ENCODE data around the gene ATXN3.

Gene ATXN3

DNA sequence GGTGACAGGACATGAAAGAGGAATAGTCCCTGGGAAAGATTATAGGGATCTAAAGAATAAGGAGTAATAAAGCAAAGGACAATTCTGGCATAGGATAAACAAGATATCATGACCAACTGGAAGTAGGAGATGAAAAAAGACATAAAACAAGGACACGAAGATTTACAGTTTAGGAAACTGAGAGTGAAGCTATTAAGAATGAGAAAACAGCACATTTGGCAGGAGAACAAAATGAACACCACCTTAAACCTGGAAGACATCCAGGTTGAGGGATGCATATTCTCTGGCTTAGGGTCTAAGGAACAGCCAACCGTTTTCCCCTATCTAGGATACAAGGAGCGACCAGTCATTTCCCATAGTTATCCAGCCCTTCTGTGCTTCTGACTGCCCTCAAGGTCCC lies 68.4 kb downstream of the ATXN3 start:
- Histone ChIP-seq H3K4me2 (ENCODE audit: low read length) (peak overlapping the region; percentile 79), H4K20me1 (ENCODE audit: control insufficient read depth, insufficient read depth, low read depth, low read length) (peaks cover 8% of the 10 kb centered on the region; the same call in 1 of the 2 replicates)

DNA sequence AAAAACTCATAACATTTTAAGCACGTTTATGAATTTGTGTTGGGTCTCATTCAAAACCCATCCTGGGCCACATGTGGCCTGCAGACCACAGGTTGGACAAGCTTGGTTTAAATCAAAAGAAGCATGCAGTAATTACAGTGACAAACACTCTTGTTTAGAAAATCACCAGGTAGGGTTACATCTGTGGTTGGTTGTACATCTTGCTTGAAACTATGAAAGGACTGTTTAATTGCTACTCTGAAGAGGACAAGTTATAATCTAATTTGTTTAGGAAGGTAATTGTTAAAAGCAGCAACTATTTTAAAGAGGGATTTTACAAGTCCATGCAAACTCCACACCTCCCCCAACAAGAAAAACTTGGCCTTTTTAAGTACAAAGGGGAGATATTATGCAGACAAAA lies 70.5 kb downstream of the ATXN3 start:
- Histone ChIP-seq H3K79me2 (ENCODE audit: control insufficient read depth, low read length) (peaks cover 74% of the 10 kb centered on the region), H3K27me3 (ENCODE audit: control insufficient read depth, low read length) (no peaks in the 10 kb centered on the region), H3F3A (ENCODE audit: control insufficient read depth, insufficient read depth) (no peaks in the 10 kb centered on the region), H3K4me3 (ENCODE audit: low read length) (no peak overlapping the region), H3K27ac (ENCODE audit: low read depth, low read length) (no peak overlapping the region), H3K9me2 (replicated peaks; ENCODE audit: control insufficient read depth, low read length) (no peaks in the 10 kb centered on the region), H3K4me2 (ENCODE audit: low read length) (peak overlapping the region; percentile 79; the same call in 1 of the 2 replicates), H3K4me1 (ENCODE audit: control insufficient read depth, low read length) (peaks cover 26% of the 10 kb centered on the region), H3K36me3 (ENCODE audit: control insufficient read depth, low read length) (peaks cover 24% of the 10 kb centered on the region), H3K9me3 (ENCODE audit: control insufficient read depth, insufficient read depth, low read length) (no peaks in the 10 kb centered on the region), H4K20me1 (ENCODE audit: control insufficient read depth, insufficient read depth, low read depth, low read length) (peaks cover 8% of the 10 kb centered on the region; the same call in 1 of the 2 replicates)
- no peak for TF ChIP-seq EZH2phosphoT487 (IDR thresholded peaks at IDR 0.05; ENCODE audit: borderline replicate concordance, low read length)
- TF ChIP-seq, protein P1, sequence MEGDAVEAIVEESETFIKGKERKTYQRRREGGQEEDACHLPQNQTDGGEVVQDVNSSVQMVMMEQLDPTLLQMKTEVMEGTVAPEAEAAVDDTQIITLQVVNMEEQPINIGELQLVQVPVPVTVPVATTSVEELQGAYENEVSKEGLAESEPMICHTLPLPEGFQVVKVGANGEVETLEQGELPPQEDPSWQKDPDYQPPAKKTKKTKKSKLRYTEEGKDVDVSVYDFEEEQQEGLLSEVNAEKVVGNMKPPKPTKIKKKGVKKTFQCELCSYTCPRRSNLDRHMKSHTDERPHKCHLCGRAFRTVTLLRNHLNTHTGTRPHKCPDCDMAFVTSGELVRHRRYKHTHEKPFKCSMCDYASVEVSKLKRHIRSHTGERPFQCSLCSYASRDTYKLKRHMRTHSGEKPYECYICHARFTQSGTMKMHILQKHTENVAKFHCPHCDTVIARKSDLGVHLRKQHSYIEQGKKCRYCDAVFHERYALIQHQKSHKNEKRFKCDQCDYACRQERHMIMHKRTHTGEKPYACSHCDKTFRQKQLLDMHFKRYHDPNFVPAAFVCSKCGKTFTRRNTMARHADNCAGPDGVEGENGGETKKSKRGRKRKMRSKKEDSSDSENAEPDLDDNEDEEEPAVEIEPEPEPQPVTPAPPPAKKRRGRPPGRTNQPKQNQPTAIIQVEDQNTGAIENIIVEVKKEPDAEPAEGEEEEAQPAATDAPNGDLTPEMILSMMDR (IDR thresholded peaks at IDR 0.05; ENCODE audit: low read depth, low read length, poor library complexity, severe bottlenecking), result no peak

More for the DNA sequence above, 68.4 kb downstream of the ATXN3 start:
- Histone ChIP-seq H3K9me3 (ENCODE audit: control insufficient read depth, insufficient read depth, low read length) (no peaks in the 10 kb centered on the region), H3F3A (ENCODE audit: control insufficient read depth, insufficient read depth) (no peaks in the 10 kb centered on the region), H3K4me1 (ENCODE audit: control insufficient read depth, low read length) (peaks cover 30% of the 10 kb centered on the region), H3K79me2 (ENCODE audit: control insufficient read depth, low read length) (peaks cover 79% of the 10 kb centered on the region), H3K27me3 (ENCODE audit: control insufficient read depth, low read length) (no peaks in the 10 kb centered on the region), H3K36me3 (ENCODE audit: control insufficient read depth, low read length) (peaks cover 17% of the 10 kb centered on the region), H3K27ac (ENCODE audit: low read depth, low read length) (no peak overlapping the region), H3K9me2 (replicated peaks; ENCODE audit: control insufficient read depth, low read length) (no peaks in the 10 kb centered on the region), H3K4me3 (ENCODE audit: low read length) (peak overlapping the region; percentile 97)
- TF ChIP-seq EZH2phosphoT487 (IDR thresholded peaks at IDR 0.05; ENCODE audit: borderline replicate concordance, low read length), result no peak
- TF ChIP-seq, protein P1 (IDR thresholded peaks at IDR 0.05; ENCODE audit: low read depth, low read length, poor library complexity, severe bottlenecking), result no peak

DNA sequence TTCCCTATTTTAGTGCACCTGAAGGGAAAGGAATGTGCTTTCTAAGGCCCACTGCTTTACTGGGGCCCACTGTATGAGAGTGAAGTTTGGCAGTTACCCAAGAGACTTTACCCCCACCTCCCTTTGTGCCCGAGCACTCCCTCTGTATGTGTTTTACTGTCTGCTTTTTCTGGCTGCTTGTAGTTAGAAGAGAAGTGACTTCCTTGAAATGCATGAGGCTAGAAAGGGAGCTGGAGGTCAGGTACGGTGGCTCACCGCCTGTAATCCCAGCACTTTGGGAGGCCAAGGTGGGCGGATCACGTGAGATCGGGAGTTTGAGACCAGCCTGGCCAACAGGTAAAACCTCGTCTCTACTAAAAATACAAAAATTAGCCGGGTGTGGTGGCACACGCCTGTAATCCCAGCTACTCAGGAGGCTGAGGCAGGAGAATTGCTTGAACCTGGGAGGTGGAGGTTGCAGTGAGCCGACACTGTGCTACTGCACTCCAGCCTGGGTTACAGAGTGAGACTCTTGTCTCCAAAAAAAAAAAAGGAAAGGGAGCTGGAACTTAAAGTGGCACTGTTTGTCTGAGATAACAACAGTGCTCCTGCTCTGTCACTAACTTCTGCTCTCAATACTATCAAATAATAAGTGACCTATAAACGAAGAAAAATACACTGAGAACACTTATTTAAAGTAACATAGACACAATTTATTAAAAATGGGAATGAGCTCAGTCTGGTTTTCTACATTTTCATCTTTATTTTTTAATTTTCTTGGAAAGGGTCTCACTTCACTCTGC lies 72.3 kb downstream of the ATXN3 start:
- Histone ChIP-seq H3K4me3 (ENCODE audit: low read length) (no peak overlapping the region), H4K20me1 (ENCODE audit: control insufficient read depth, insufficient read depth, low read depth, low read length) (peaks cover 8% of the 10 kb centered on the region; the same call in 1 of the 2 replicates), H3K4me1 (ENCODE audit: control insufficient read depth, low read length) (peaks cover 24% of the 10 kb centered on the region), H3K36me3 (ENCODE audit: control insufficient read depth, low read length) (peaks cover 21% of the 10 kb centered on the region), H3K79me2 (ENCODE audit: control insufficient read depth, low read length) (peaks cover 59% of the 10 kb centered on the region), H3F3A (ENCODE audit: control insufficient read depth, insufficient read depth) (no peaks in the 10 kb centered on the region), H3K4me2 (ENCODE audit: low read length) (no peak overlapping the region), H3K27me3 (ENCODE audit: control insufficient read depth, low read length) (no peaks in the 10 kb centered on the region), H3K9me3 (ENCODE audit: control insufficient read depth, insufficient read depth, low read length) (no peaks in the 10 kb centered on the region), H3K27ac (ENCODE audit: low read depth, low read length) (no peak overlapping the region), H3K9me2 (replicated peaks; ENCODE audit: control insufficient read depth, low read length) (no peaks in the 10 kb centered on the region)
- TF ChIP-seq, protein P1 (IDR thresholded peaks at IDR 0.05; ENCODE audit: low read depth, low read length, poor library complexity, severe bottlenecking), result no peak
- TF ChIP-seq EZH2phosphoT487 (IDR thresholded peaks at IDR 0.05; ENCODE audit: borderline replicate concordance, low read length), result no peak

Data from DOHH2 (cell line).